HUDEP-2 (cell line): ENCODE data around the gene CDR2L.
A peak's percentile ranks its signal among the peaks of the same experiment; 100 is the strongest.
"Not testable (repeated sequence)": the region's sequence is repeated elsewhere in the genome, so short reads cannot be mapped to it uniquely, and the experiment has no call there.

Experiments used
- DNase-seq, 76 experiments: peaks; one replicate each; lab custom pipeline; 2025; ENCODE audit not compliant: unreplicated experiment in 76 of 76; lab: John Stamatoyannopoulos, UW

The CDR2L gene

GRCh38 chr17:75006653-75007052, 19.2 kb downstream of the CDR2L start:
- peak in 34 of 76 experiments; percentile 9 to 58 (median 25) for DNase-seq

- DNase-seq: no peak
Measured at GRCh38 chr17:75008373-75008772, 20.9 kb downstream of the CDR2L start.

- DNase-seq: no peak
Measured at GRCh38 chr17:75009139-75009724, 21.8 kb downstream of the CDR2L start.

- DNase-seq: peak in 2 of 76 experiments; percentile 17 to 23
Measured at GRCh38 chr17:75010683-75011400, 23.4 kb downstream of the CDR2L start.

- DNase-seq: no peak
Measured at GRCh38 chr17:75011401-75012095, 24.1 kb downstream of the CDR2L start.

- DNase-seq: no peak
Measured at GRCh38 chr17:75012096-75012345, 24.6 kb downstream of the CDR2L start.

GRCh38 chr17:75012346-75013091, 25.1 kb downstream of the CDR2L start, which contains the start of gene MRPL58:
Gene MRPL58, plus strand, starts transcription at chr17:75012670. Its CDS starts 17 bp downstream, at chr17:75012687.
- DNase-seq: peak in 71 of 76 experiments; percentile 23 to 83 (median 66)

GRCh38 chr17:75013092-75013559, 25.7 kb downstream of the CDR2L start:
- DNase-seq: peak in 6 of 76 experiments; percentile 15 to 71 (median 21)

- peak in 1 of 76 experiments; percentile 28 for DNase-seq
Measured at GRCh38 chr17:75019146-75019545, 31.7 kb downstream of the CDR2L start.

- no peak for DNase-seq
Measured at GRCh38 chr17:75019710-75020109, 32.3 kb downstream of the CDR2L start.

GRCh38 chr17:75020331-75021110, 33.1 kb downstream of the CDR2L start:
- DNase-seq: no peak

- no peak for DNase-seq
Measured at GRCh38 chr17:75024686-75025397, 37.4 kb downstream of the CDR2L start.

- not testable (repeated sequence) for DNase-seq
Measured at GRCh38 chr17:75025398-75025734, 37.9 kb downstream of the CDR2L start.

GRCh38 chr17:75026650-75027049, 39.2 kb downstream of the CDR2L start:
- peak in 3 of 76 experiments; percentile 8 to 17 (median 12) for DNase-seq

- no peak for DNase-seq
Measured at GRCh38 chr17:75030161-75030560, 42.7 kb downstream of the CDR2L start.

GRCh38 chr17:75031972-75032719, 44.7 kb downstream of the CDR2L start:
- peak in 43 of 76 experiments; percentile 8 to 76 (median 36) for DNase-seq

GRCh38 chr17:75032720-75033280, 45.4 kb downstream of the CDR2L start:
- DNase-seq: peak in 9 of 76 experiments; percentile 18 to 37 (median 27)
